NCI-H748 (cell line): ENCODE data around the gene EEF1AKMT1.
"Not testable (repeated sequence)": the region's sequence is repeated elsewhere in the genome, so short reads cannot be mapped to it uniquely, and the experiment has no call there.

Experiments used
- DNase-seq: peaks from one replicate; lab custom pipeline; 2025; ENCODE audit not compliant: unreplicated experiment; lab: John Stamatoyannopoulos, UW

Gene EEF1AKMT1

GRCh38 chr13:20700288-20700687 is 73.5 kb downstream of the EEF1AKMT1 start:
- no peak for DNase-seq

GRCh38 chr13:20699715-20700114 is 74.0 kb downstream of the EEF1AKMT1 start:
- no peak for DNase-seq

GRCh38 chr13:20696073-20696472 is 77.7 kb downstream of the EEF1AKMT1 start:
- no peak for DNase-seq

- DNase-seq = no peak
Observed at GRCh38 chr13:20691616-20692015, 82.1 kb downstream of the EEF1AKMT1 start.

- DNase-seq = no peak
Observed at GRCh38 chr13:20689291-20689690, 84.5 kb downstream of the EEF1AKMT1 start.

- no peak for DNase-seq
Observed at GRCh38 chr13:20686863-20687579, 86.7 kb downstream of the EEF1AKMT1 start.

- DNase-seq = no peak
Observed at GRCh38 chr13:20686167-20686566, 87.6 kb downstream of the EEF1AKMT1 start.

- no peak for DNase-seq
Observed at GRCh38 chr13:20685092-20685491, 88.7 kb downstream of the EEF1AKMT1 start.

- DNase-seq = no peak
Observed at GRCh38 chr13:20684546-20684945, 89.2 kb downstream of the EEF1AKMT1 start.

- DNase-seq = no peak
Observed at GRCh38 chr13:20684041-20684440, 89.7 kb downstream of the EEF1AKMT1 start.

- DNase-seq = no peak
Observed at GRCh38 chr13:20682061-20682460, 91.7 kb downstream of the EEF1AKMT1 start.

- not testable (repeated sequence) for DNase-seq
Observed at GRCh38 chr13:20681481-20681880, 92.3 kb downstream of the EEF1AKMT1 start.

GRCh38 chr13:20680416-20681080 is 93.2 kb downstream of the EEF1AKMT1 start:
- DNase-seq = no peak

- no peak for DNase-seq
Observed at GRCh38 chr13:20679879-20680278, 93.9 kb downstream of the EEF1AKMT1 start.
